Endothelial cell of umbilical vein (primary cell): ENCODE results near the gene KRTAP19-8. TPM values are rescaled to one million over a fixed set of nuclear protein-coding genes. Genes with fewer than 3 reads are reported as not detected.

Experiments used
- BruUV-seq: library from RNA; stranded (reverse); fragments of 400-500 nt; replicated peaks from 2 replicates; lab custom pipeline; 2021; lab: Mats Ljungman, UMichigan
- CTCF ChIA-PET: fragments of 300-600, 350-600 bp; sonication (Branson Sonifier 250); formaldehyde crosslinking; loops from one replicate; lab custom pipeline; 2021; ENCODE audit warnings: antibody characterized with exemption, inconsistent platforms; lab: Charles Lee
- POLR2A ChIA-PET: fragments of 300-600, 350-600 bp; sonication (Branson Sonifier 250); formaldehyde crosslinking; loops from one replicate; lab custom pipeline; 2021; ENCODE audit warnings: antibody characterized with exemption, inconsistent platforms; lab: Charles Lee
- DNase-seq: peaks from one replicate; pipeline ENCODE4 v3.0.0-alpha.2; 2011; ENCODE audit warnings: low read depth, low spot score
- FAIRE-seq: peaks from 2 replicates; lab custom pipeline; 2011; peaks lifted over from hg19 to GRCh38; lab: Jason Lieb, UNC
- H2AFZ ChIP-seq: 2 replicates; pipeline ENCODE4 v1.6.0; 2012; ENCODE audit warnings: low read depth, low read length, control low read depth, inconsistent platforms
- H3K27ac ChIP-seq: 2 replicates; pipeline ENCODE4 v1.5.1; 2011; ENCODE audit warnings: low read depth, mild to moderate bottlenecking, control low read depth, low read length, moderate library complexity; ENCODE audit not compliant: insufficient read depth
- H3K27me3 ChIP-seq, 2 experiments: 2 replicates each; pipeline versions ENCODE4 v1.6.0 to v1.6.1; 2011; ENCODE audit warnings: low read length in 2 of 2, mixed read lengths in 1 of 2; ENCODE audit not compliant: control insufficient read depth in 2 of 2, insufficient read depth in 2 of 2
- H3K36me3 ChIP-seq, 2 experiments: 2 replicates in 1 of 2; 3 replicates in 1 of 2; pipeline ENCODE4 v1.5.1; 2011; ENCODE audit warnings: low read length in 2 of 2, mild to moderate bottlenecking in 1 of 2, moderate library complexity in 1 of 2; ENCODE audit not compliant: control insufficient read depth in 2 of 2, insufficient read depth in 2 of 2; ENCODE audit errors: extremely low read depth in 1 of 2
- H3K4me1 ChIP-seq: 3 replicates; pipeline ENCODE4 v1.5.1; 2011; ENCODE audit warnings: mild to moderate bottlenecking, low read length; ENCODE audit not compliant: control insufficient read depth, insufficient read depth; ENCODE audit errors: extremely low read depth
- H3K4me2 ChIP-seq: 2 replicates; pipeline ENCODE4 v1.6.1; 2011; ENCODE audit warnings: low read length, control low read depth, mixed read lengths; ENCODE audit not compliant: insufficient read depth
- H3K4me3 ChIP-seq, 3 experiments: fragments of 200-600 bp in 1 of 3; sonication (generic), shearing (Covaris generic) in 1 of 3; replicated peaks in 1 of 3; 2 replicates each; pipeline ENCODE4 v1.5.1; 2011 to 2016; ENCODE audit warnings: control low read depth in 3 of 3, low read length in 3 of 3, mild to moderate bottlenecking in 2 of 3, inconsistent platforms in 1 of 3, low read depth in 1 of 3, moderate library complexity in 1 of 3; ENCODE audit not compliant: insufficient read depth in 1 of 3
- H3K79me2 ChIP-seq: 2 replicates; pipeline ENCODE4 v1.6.0; 2012; ENCODE audit warnings: low read length, inconsistent platforms; ENCODE audit not compliant: control insufficient read depth, insufficient read depth
- H3K9ac ChIP-seq: replicated peaks from 2 replicates; pipeline ENCODE3; 2011; ENCODE audit warnings: low read length, control low read depth; ENCODE audit not compliant: insufficient read depth; ENCODE audit errors: extremely low read depth
- H3K9me1 ChIP-seq: replicated peaks from 3 replicates; pipeline ENCODE4 v1.6.0; 2011; ENCODE audit warnings: mild to moderate bottlenecking, low read length; ENCODE audit not compliant: control insufficient read depth, insufficient read depth; ENCODE audit errors: extremely low read depth
- H3K9me3 ChIP-seq: replicated peaks from 2 replicates; pipeline ENCODE4 v1.5.1; 2012; ENCODE audit warnings: low read length, inconsistent platforms; ENCODE audit not compliant: control insufficient read depth, insufficient read depth
- H4K20me1 ChIP-seq: replicated peaks from 2 replicates; pipeline ENCODE3; 2011; ENCODE audit warnings: mild to moderate bottlenecking, low read length; ENCODE audit not compliant: control insufficient read depth, insufficient read depth; ENCODE audit errors: extremely low read depth
- EZH2 ChIP-seq: IDR thresholded peaks from 2 replicates; pipeline ENCODE4 v1.6.1; 2012; ENCODE audit warnings: borderline replicate concordance, low read depth, mild to moderate bottlenecking, moderate library complexity, low read length, inconsistent platforms; ENCODE audit not compliant: severe bottlenecking
- FOS ChIP-seq: IDR thresholded peaks from 2 replicates; pipeline ENCODE4 v1.6.1; 2011; ENCODE audit warnings: mild to moderate bottlenecking, low read length, moderate library complexity, borderline replicate concordance; ENCODE audit not compliant: insufficient read depth
- GATA2 ChIP-seq: IDR thresholded peaks from 2 replicates; pipeline ENCODE4 v1.7.0; 2011; ENCODE audit warnings: low read depth, mild to moderate bottlenecking, moderate library complexity, mixed read lengths, low read length; ENCODE audit not compliant: insufficient read length, insufficient read depth
- JUN ChIP-seq: IDR thresholded peaks from 2 replicates; pipeline ENCODE4 v1.6.1; 2011; ENCODE audit warnings: borderline replicate concordance, low read depth; ENCODE audit not compliant: insufficient read length, insufficient read depth
- MYC ChIP-seq: IDR thresholded peaks from one replicate; pipeline ENCODE4 v1.6.1; 2011; ENCODE audit warnings: mild to moderate bottlenecking, low read depth, low read length
- POLR2A ChIP-seq: IDR thresholded peaks from 2 replicates; pipeline ENCODE4 v1.6.1; 2012; ENCODE audit warnings: low read depth, mild to moderate bottlenecking, control low read depth, low read length
- POLR2AphosphoS5 ChIP-seq: IDR thresholded peaks from 2 replicates; pipeline ENCODE4 v1.6.1; 2012; ENCODE audit warnings: low read depth, mild to moderate bottlenecking, control low read depth, low read length, moderate library complexity; ENCODE audit not compliant: insufficient read depth
- dilution Hi-C: fragments of 300-500 bp; cut with MboI; formaldehyde crosslinking; loops from one replicate; pipeline ENCODE4 v1.15.0; 2019; ENCODE audit warnings: low sequenced_read_pairs; ENCODE audit not compliant: extremely low pct_ligation_motif_present
- intact Hi-C: fragments of 100-400 bp; cut with micrococcal nuclease; formaldehyde crosslinking; loops from one replicate; pipeline ENCODE4 v1.10.0; 2022
- polyA plus RNA-seq, 4 experiments: library from polyadenylated mRNA; depleted of rRNA in 3 of 4; stranded (reverse) in 3 of 4; unstranded in 1 of 4; fragments of >200 nt; gene quantifications; 2 replicates each; pipeline versions ENCODE4 v1.2.1 to v1.2.3, GENCODE V29; 2011 to 2012; ENCODE audit warnings: missing spikeins in 1 of 4
- total RNA-seq: library from RNA; stranded (reverse); gene quantifications from 2 replicates; pipeline ENCODE4 v1.2.3, GENCODE V29; 2021
- TF ChIP-seq, protein P1 (sequence below), 2 donors: IDR thresholded peaks; 1 replicate in 1 of 2; 2 replicates in 1 of 2; pipeline ENCODE4 v1.5.1; 2011; ENCODE audit warnings: low read length in 2 of 2, mild to moderate bottlenecking in 2 of 2, moderate library complexity in 2 of 2, control low read depth in 1 of 2, inconsistent platforms in 1 of 2, low read depth in 1 of 2; ENCODE audit not compliant: insufficient read depth in 1 of 2; ENCODE audit errors: extremely low read depth in 1 of 2
- TF ChIP-seq, protein P2 (sequence below): IDR thresholded peaks from 2 replicates; pipeline ENCODE4 v1.6.1; 2011; ENCODE audit not compliant: insufficient read depth, insufficient read length

The KRTAP19-8 gene
- total and polyA plus RNA-seq, 2 donors (not counting 3 experiments of a cell fraction or from before 2014, with no cell fraction given), result not detected

DNA sequence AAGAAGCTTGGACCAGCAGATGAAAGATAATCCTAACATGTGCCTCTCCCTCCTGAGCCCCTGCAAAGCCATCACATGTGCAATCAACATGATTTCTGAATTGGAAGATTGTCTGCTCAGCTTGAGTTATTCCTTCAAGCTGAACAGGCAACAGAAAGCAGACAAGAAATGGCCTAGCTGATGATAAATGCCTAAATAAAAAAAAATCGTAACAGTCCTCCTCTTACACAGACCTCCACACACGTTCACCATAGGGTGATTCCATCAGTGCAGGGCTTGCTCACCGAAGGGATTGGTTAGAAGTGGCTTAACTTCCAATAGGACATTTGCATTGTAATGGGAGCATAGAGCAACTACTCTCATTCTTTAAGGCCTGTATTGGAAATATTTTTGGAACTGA lies 14.6 kb downstream of the KRTAP19-8 start:
- no peaks in the 10 kb centered on the region for H4K20me1 ChIP-seq
- H3K9ac ChIP-seq, result no peak overlapping the region
- H3K4me3 ChIP-seq, result no peak overlapping the region
- ChIA-PET POLR2A (no interaction called here), CTCF (no interaction called here)
- intact Hi-C loops (no loop called here), dilution Hi-C loops (no loop called here)
- no peak for FAIRE-seq
- H3K36me3 ChIP-seq, result no peaks in the 10 kb centered on the region
- TF ChIP-seq POLR2AphosphoS5 (no peak), POLR2A (no peak), JUN (no peak), FOS (no peak), MYC (no peak), EZH2 (no peak), GATA2 (no peak)
- no peaks in the 10 kb centered on the region for H3K4me1 ChIP-seq
- no peaks in the 10 kb centered on the region for H3K79me2 ChIP-seq
- no peak overlapping the region for H2AFZ ChIP-seq
- DNase-seq, result no peak
- peaks cover 10% of the 10 kb centered on the region for H3K9me3 ChIP-seq
- BruUV-seq, result no TSS peak
- no peaks in the 10 kb centered on the region for H3K9me1 ChIP-seq
- H3K27me3 ChIP-seq, result no peaks in the 10 kb centered on the region
- no peak overlapping the region for H3K4me2 ChIP-seq
- H3K27ac ChIP-seq, result no peak overlapping the region

DNA sequence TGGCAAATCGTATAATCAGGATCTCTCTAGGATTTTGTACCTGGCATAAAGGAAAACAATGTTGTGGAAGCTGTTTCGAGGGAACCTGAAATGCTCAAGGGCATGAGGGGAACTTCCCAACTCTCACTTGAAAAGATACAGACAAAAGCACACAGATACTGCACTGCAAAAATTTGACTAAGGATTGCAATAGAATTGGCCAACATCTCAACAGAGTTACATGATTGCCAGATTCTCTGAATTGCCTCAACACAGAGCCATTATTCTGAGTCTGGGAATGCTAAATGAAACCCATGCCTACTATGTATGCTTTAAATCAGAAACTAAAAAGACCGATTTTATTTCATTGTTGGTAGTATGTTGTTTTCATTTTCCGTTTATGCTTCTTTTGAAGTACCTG lies 16.0 kb downstream of the KRTAP19-8 start:
- no peaks in the 10 kb centered on the region for H3K9me1 ChIP-seq
- intact Hi-C loops, result no loop called here

More for the DNA sequence above, 16.0 kb downstream of the KRTAP19-8 start:
- ChIA-PET CTCF (no interaction called here), POLR2A (no interaction called here)
- no peak overlapping the region for H2AFZ ChIP-seq
- no peaks in the 10 kb centered on the region for H3K4me1 ChIP-seq
- DNase-seq, result no peak
- no peak for FAIRE-seq
- H3K4me3 ChIP-seq, result no peak overlapping the region
- no peak overlapping the region for H3K9ac ChIP-seq
- dilution Hi-C loops, result no loop called here
- no peaks in the 10 kb centered on the region for H3K27me3 ChIP-seq
- TF ChIP-seq POLR2AphosphoS5, result no peak
- no peak for TF ChIP-seq FOS
- TF ChIP-seq, protein P1, sequence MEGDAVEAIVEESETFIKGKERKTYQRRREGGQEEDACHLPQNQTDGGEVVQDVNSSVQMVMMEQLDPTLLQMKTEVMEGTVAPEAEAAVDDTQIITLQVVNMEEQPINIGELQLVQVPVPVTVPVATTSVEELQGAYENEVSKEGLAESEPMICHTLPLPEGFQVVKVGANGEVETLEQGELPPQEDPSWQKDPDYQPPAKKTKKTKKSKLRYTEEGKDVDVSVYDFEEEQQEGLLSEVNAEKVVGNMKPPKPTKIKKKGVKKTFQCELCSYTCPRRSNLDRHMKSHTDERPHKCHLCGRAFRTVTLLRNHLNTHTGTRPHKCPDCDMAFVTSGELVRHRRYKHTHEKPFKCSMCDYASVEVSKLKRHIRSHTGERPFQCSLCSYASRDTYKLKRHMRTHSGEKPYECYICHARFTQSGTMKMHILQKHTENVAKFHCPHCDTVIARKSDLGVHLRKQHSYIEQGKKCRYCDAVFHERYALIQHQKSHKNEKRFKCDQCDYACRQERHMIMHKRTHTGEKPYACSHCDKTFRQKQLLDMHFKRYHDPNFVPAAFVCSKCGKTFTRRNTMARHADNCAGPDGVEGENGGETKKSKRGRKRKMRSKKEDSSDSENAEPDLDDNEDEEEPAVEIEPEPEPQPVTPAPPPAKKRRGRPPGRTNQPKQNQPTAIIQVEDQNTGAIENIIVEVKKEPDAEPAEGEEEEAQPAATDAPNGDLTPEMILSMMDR (IDR thresholded peaks at IDR 0.05; ENCODE audit: extremely low read depth in 1 of 2, insufficient read depth in 1 of 2, low read depth in 1 of 2, low read length in 2 of 2), result no peak
- no peak for TF ChIP-seq JUN
- no peak for TF ChIP-seq MYC
- TF ChIP-seq, protein P2, sequence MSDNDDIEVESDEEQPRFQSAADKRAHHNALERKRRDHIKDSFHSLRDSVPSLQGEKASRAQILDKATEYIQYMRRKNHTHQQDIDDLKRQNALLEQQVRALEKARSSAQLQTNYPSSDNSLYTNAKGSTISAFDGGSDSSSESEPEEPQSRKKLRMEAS, result no peak
- no peak for TF ChIP-seq GATA2
- no peak for TF ChIP-seq POLR2A
- no peak for TF ChIP-seq EZH2
- peaks cover 10% of the 10 kb centered on the region for H3K9me3 ChIP-seq
- no peaks in the 10 kb centered on the region for H4K20me1 ChIP-seq
- no peaks in the 10 kb centered on the region for H3K36me3 ChIP-seq
- no peak overlapping the region for H3K4me2 ChIP-seq
- no TSS peak for BruUV-seq
- H3K27ac ChIP-seq, result no peak overlapping the region
- no peaks in the 10 kb centered on the region for H3K79me2 ChIP-seq
